Natural killer cell (primary cell): ENCODE data around the gene RNF126. TPM values are rescaled to one million over a fixed set of nuclear protein-coding genes. Genes with fewer than 3 reads are reported as not detected.

Experiments used
- ATAC-seq, 3 donors: fragments of 150-1000 bp in 2 of 3; fragments of 200-7000 bp in 1 of 3; cut with Tn5 transposase; 1 replicate in 1 of 3; 2 replicates in 2 of 3; pipeline ENCODE4 v1.10.0; 2021; ENCODE audit warnings: mild to moderate bottlenecking in 2 of 3, moderate library complexity in 2 of 3
- DNase-seq, 2 donors: peaks; one replicate each; pipeline versions ENCODE4 v3.0.0 to v3.0.0-alpha.2; 2013 to 2021; ENCODE audit warnings: mixed read lengths in 1 of 2
- H3K27ac ChIP-seq: one replicate; pipeline ENCODE4 v1.5.1; 2013; ENCODE audit warnings: mild to moderate bottlenecking, low read length
- H3K27me3 ChIP-seq: one replicate; pipeline ENCODE4 v1.6.1; 2013; ENCODE audit warnings: low read length; ENCODE audit not compliant: control insufficient read depth, insufficient read depth
- H3K36me3 ChIP-seq: one replicate; pipeline ENCODE4 v1.6.1; 2013; ENCODE audit warnings: low read length; ENCODE audit not compliant: control insufficient read depth, insufficient read depth
- H3K4me1 ChIP-seq: one replicate; pipeline ENCODE4 v1.6.1; 2013; ENCODE audit warnings: low read length; ENCODE audit not compliant: control insufficient read depth, insufficient read depth
- H3K4me3 ChIP-seq: one replicate; pipeline ENCODE4 v1.5.1; 2013; ENCODE audit warnings: low read length
- H3K9me3 ChIP-seq: one replicate; pipeline ENCODE4 v1.6.1; 2013; ENCODE audit warnings: low read length; ENCODE audit not compliant: control insufficient read depth, insufficient read depth
- H3K27ac Mint-ChIP-seq, 2 donors: one replicate each; pipeline ENCODE4 v1.8.0; 2022; ENCODE audit warnings: mild to moderate bottlenecking in 2 of 2, mixed read lengths in 2 of 2, moderate library complexity in 1 of 2
- H3K27me3 Mint-ChIP-seq, 2 donors: one replicate each; pipeline ENCODE4 v1.8.0; 2022; ENCODE audit warnings: low read depth in 2 of 2, mixed read lengths in 2 of 2
- H3K36me3 Mint-ChIP-seq: one replicate; pipeline ENCODE4 v1.8.0; 2022; ENCODE audit warnings: mixed read lengths
- H3K4me1 Mint-ChIP-seq, 2 donors: one replicate each; pipeline ENCODE4 v1.8.0; 2022; ENCODE audit warnings: mixed read lengths in 2 of 2
- H3K4me3 Mint-ChIP-seq: one replicate; pipeline ENCODE4 v1.8.0; 2022; ENCODE audit warnings: mild to moderate bottlenecking, moderate library complexity, mixed read lengths
- H3K9me3 Mint-ChIP-seq, 2 donors: one replicate each; pipeline ENCODE4 v1.8.0; 2022; ENCODE audit warnings: mixed read lengths in 2 of 2
- WGBS: methylation state at CpG from one replicate; pipeline ENCODE4 v1.1.7; 2013; ENCODE audit warnings: missing lambda C conversion rate; ENCODE audit not compliant: insufficient coverage; 5-methylcytosine and 5-hydroxymethylcytosine counted together
- intact Hi-C: fragments of 100-400 bp; cut with micrococcal nuclease; formaldehyde crosslinking; loops from one replicate; pipeline ENCODE4 v1.14.2; 2022
- total RNA-seq, 4 donors: library from RNA; stranded (reverse); fragments of 120-200 nt in 1 of 4; gene quantifications; one replicate each; pipeline versions ENCODE4 v1.2.3 to v1.2.4, GENCODE V29; 2013 to 2022
- TF ChIP-seq, protein P1 (sequence below): fragments of 200-600 bp; IDR thresholded peaks from one replicate; pipeline ENCODE4 v1.8.0; 2022; ENCODE audit warnings: antibody characterized with exemption

Gene RNF126
- total RNA-seq, 3 donors from 2014 or later (not counting 1 experiment from before 2014, with no cell fraction given), result 119 to 149 (median 146) TPM

DNA sequence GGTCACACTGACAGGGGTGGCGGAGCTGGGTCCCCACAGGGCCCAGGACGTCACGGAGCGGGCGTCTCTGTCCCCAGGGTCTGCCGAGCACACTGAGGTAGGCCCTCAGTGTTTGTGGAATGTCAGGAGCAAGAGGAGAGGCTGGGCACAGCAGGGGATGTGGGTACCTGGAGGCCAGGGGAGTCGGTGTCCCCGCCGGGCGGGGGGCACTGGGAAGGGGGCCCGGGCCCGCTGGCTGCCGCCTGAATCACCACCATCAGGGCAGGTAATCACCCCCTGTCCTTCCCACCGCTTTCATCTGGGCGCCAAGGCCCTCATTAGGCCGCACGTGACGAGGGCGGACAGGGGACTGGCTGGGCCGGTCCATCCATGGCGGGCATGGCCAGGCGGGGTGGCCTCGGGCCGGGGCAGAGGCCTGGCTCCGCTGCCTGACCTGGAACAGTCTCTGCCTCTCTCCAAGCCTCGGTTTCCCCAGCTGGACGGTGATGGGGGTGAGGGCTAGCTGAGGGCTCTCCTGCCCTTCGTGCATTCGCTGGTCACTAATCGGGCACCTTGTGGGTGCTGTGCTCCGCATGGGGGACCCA lies 22.3 kb downstream of the RNF126 start:
- no peaks in the 10 kb centered on the region for H3K36me3 Mint-ChIP-seq
- H3K27ac Mint-ChIP-seq, result peak overlapping the region in 1 of 2 donors; percentile 95
- Histone ChIP-seq H3K27ac (no peak overlapping the region), H3K27me3 (no peaks in the 10 kb centered on the region), H3K36me3 (no peaks in the 10 kb centered on the region), H3K4me3 (no peak overlapping the region), H3K9me3 (no peaks in the 10 kb centered on the region), H3K4me1 (peaks cover 17% of the 10 kb centered on the region)
- 95% methylated on average over 31 of the region's 31 CpGs for WGBS
- H3K4me3 Mint-ChIP-seq, result no peak overlapping the region
- intact Hi-C loops, result no loop called here
- TF ChIP-seq, protein P1, sequence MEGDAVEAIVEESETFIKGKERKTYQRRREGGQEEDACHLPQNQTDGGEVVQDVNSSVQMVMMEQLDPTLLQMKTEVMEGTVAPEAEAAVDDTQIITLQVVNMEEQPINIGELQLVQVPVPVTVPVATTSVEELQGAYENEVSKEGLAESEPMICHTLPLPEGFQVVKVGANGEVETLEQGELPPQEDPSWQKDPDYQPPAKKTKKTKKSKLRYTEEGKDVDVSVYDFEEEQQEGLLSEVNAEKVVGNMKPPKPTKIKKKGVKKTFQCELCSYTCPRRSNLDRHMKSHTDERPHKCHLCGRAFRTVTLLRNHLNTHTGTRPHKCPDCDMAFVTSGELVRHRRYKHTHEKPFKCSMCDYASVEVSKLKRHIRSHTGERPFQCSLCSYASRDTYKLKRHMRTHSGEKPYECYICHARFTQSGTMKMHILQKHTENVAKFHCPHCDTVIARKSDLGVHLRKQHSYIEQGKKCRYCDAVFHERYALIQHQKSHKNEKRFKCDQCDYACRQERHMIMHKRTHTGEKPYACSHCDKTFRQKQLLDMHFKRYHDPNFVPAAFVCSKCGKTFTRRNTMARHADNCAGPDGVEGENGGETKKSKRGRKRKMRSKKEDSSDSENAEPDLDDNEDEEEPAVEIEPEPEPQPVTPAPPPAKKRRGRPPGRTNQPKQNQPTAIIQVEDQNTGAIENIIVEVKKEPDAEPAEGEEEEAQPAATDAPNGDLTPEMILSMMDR, result no peak
- ATAC-seq, result no peak
- H3K9me3 Mint-ChIP-seq, result no peaks in the 10 kb centered on the region
- no peaks in the 10 kb centered on the region for H3K27me3 Mint-ChIP-seq
- DNase-seq, result no peak
- peaks cover 7 to 16% of the 10 kb centered on the region in 2 donors for H3K4me1 Mint-ChIP-seq

DNA sequence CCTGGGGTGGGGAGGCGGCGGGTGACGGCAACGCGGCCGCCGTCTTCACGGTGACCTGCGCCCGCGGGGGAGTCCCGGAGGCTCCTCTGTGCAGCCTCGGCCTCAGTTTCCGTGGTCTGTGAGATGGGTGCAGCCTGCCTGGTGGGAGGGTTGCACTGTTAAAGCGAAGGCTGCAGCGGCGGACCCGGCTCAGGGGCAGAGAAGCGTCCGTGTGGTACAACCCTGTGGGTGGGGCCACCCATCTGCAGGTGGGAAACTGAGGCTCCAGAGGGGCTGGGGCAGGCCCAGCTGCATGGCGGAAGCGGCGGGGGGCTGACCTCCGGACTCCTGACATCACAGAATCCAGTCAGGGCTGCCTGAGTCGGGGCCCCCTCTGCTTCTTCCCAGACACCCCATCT lies 22.9 kb downstream of the RNF126 start:
- intact Hi-C loops, result no loop called here
- no peak for DNase-seq
- Mint-ChIP-seq H3K27ac (peak overlapping the region in 1 of 2 donors; percentile 95), H3K9me3 (no peaks in the 10 kb centered on the region), H3K4me1 (peaks cover 7 to 16% of the 10 kb centered on the region in 2 donors), H3K4me3 (no peak overlapping the region), H3K27me3 (no peaks in the 10 kb centered on the region), H3K36me3 (no peaks in the 10 kb centered on the region)
- Histone ChIP-seq H3K27ac (no peak overlapping the region), H3K9me3 (no peaks in the 10 kb centered on the region), H3K36me3 (no peaks in the 10 kb centered on the region), H3K4me3 (no peak overlapping the region), H3K4me1 (peaks cover 17% of the 10 kb centered on the region), H3K27me3 (no peaks in the 10 kb centered on the region)
- 43% methylated on average over 25 of the region's 25 CpGs for WGBS
- TF ChIP-seq, protein P1, result no peak
- no peak for ATAC-seq

DNA sequence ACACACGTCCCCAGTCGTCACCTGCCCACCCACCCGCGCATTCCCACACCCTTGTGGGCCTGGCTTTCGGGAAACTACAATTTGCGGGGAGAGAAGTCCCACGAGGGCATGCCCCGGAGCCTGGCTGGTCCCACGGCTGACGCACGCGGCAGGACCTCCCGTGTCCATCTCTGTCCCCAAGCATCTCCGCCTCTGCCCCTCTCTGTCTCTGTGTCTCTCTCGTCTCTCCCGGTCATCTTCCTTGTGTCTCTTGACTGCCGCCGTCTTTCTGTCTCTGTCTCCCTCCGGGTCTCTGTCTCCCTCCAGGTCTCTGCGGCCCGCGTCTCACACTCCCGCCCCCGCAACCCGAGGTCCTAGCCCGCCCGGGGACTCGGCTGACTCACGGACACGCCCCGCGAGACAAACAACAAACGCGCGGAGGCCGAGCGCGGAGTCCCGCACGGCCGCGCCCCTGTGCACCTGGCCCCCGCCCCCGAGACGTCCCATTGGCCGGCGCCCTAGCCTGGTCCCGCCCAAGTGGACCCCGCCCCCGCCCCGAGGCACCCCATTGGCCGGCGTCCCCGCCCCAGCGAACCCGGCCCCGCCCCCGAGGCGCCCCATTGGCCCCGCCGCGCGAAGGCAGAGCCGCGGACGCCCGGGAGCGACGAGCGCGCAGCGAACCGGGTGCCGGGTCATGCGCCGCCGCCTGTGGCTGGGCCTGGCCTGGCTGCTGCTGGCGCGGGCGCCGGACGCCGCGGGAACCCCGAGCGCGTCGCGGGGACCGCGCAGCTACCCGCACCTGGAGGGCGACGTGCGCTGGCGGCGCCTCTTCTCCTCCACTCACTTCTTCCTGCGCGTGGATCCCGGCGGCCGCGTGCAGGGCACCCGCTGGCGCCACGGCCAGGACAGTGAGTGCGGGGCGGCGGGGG lies 23.5 kb downstream of the RNF126 start, which contains the start of gene FGF22:
TSS of gene FGF22 (plus strand) at position 627 of the 908 bp plus-strand sequence. CDS start at position 674, 47 bp downstream.
- Histone ChIP-seq H3K36me3 (no peaks in the 10 kb centered on the region), H3K27ac (no peak within 1 kb of the TSS), H3K9me3 (no peaks in the 10 kb centered on the region), H3K4me3 (peak within 1 kb of the TSS; percentile 42), H3K27me3 (no peaks in the 10 kb centered on the region), H3K4me1 (peaks cover 17% of the 10 kb centered on the region)
- Mint-ChIP-seq H3K27me3 (no peaks in the 10 kb centered on the region), H3K4me3 (peak within 1 kb of the TSS; percentile 96), H3K36me3 (no peaks in the 10 kb centered on the region), H3K27ac (peak within 1 kb of the TSS; percentile 89 to 95), H3K9me3 (no peaks in the 10 kb centered on the region), H3K4me1 (peaks cover 7 to 16% of the 10 kb centered on the region in 2 donors)
- DNase-seq (peak; percentile 90 to 96), ATAC-seq (peak; percentile 93 to 97 (median 94))
- TF ChIP-seq, protein P1, result no peak
- intact Hi-C loops, result no loop called here
- 6% methylated on average over 109 of the region's 109 CpGs for WGBS
